ENCODE results near the gene LRRC31.

GRCh38 chr3:169835533-169835932 is 34.2 kb downstream of the LRRC31 start:
- TF ChIP-seq TCF12 (IDR thresholded peaks at IDR 0.05; ENCODE audit: low read depth) (no peak), TAF1 (IDR thresholded peaks at IDR 0.05; ENCODE audit: low read depth) (no peak), REST (IDR thresholded peaks at IDR 0.05; ENCODE audit: low read depth) (no peak)

Data from Ishikawa (cell line).